ENCODE measurements around the gene PLXNA4. TPM values are rescaled to one million over a fixed set of nuclear protein-coding genes. Genes with fewer than 3 reads are reported as not detected.

PLXNA4 gene
- total RNA-seq, 1 donor from 2014 or later, result 2.1 TPM

DNA sequence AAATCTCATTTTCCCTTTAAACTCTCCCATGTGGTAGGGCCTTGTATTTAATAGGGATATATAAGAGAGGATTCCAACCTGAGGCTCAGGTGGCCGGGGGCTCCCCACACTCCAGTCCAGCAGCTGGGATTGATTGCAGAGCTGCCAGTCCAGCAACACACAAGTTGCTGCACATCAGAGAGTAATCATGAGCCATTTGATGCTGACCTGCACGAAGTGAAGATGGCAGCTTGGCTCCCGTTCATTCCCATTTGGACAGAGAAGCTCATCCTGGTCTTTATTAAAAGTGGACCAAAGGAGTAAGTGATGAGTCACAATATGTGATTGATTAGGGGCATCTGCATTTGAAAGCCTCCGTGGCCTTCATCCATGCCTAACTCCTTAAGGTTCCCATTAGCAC lies 202.4 kb downstream of the PLXNA4 start:
- Histone ChIP-seq H3K36me3 (ENCODE audit: control insufficient read depth in 3 of 3, insufficient read depth in 3 of 3, low read length in 3 of 3) (no peaks in the 10 kb centered on the region), H3K9me3 (ENCODE audit: control insufficient read depth in 3 of 3, low read length in 3 of 3) (no peaks in the 10 kb centered on the region), H3K4me1 (ENCODE audit: control insufficient read depth in 3 of 3, insufficient read depth in 3 of 3, low read length in 3 of 3) (no peaks in the 10 kb centered on the region), H3K9ac (ENCODE audit: low read depth in 1 of 3, low read length in 3 of 3) (no peak overlapping the region), H3K27ac (ENCODE audit: low read depth, low read length) (no peak overlapping the region), H3K27me3 (ENCODE audit: control insufficient read depth in 3 of 3, insufficient read depth in 3 of 3, low read length in 3 of 3) (peaks cover 0 to 5% (median 3%) of the 10 kb centered on the region in 3 donors), H3K4me3 (ENCODE audit: low read length in 3 of 3) (no peak overlapping the region)

DNA sequence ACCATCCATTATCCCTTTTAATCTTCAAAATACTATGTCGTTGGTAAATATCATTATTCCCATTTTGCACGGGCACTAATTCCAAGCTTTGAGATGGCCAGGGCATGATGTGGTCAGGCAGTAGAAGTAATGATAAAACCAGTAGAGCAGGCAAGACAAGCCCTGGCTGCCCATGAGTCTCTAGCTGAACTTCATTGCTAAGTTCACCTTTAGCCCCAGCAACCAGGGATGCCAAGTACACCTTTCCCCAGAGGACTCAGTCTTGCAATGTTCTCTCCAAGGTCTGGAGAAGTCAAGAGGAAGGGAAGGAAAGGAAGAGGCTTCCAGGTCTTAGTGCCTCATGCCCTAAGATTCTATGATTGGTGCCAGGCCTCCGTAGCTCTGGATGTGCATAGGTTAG lies 203.2 kb downstream of the PLXNA4 start:
- Histone ChIP-seq H3K27me3 (ENCODE audit: control insufficient read depth in 3 of 3, insufficient read depth in 3 of 3, low read length in 3 of 3) (peaks cover 0 to 11% (median 6%) of the 10 kb centered on the region in 3 donors), H3K36me3 (ENCODE audit: control insufficient read depth in 3 of 3, insufficient read depth in 3 of 3, low read length in 3 of 3) (no peaks in the 10 kb centered on the region), H3K9me3 (ENCODE audit: control insufficient read depth in 3 of 3, low read length in 3 of 3) (no peaks in the 10 kb centered on the region), H3K27ac (ENCODE audit: low read depth, low read length) (no peak overlapping the region), H3K4me1 (ENCODE audit: control insufficient read depth in 3 of 3, insufficient read depth in 3 of 3, low read length in 3 of 3) (no peaks in the 10 kb centered on the region), H3K9ac (ENCODE audit: low read depth in 1 of 3, low read length in 3 of 3) (no peak overlapping the region), H3K4me3 (ENCODE audit: low read length in 3 of 3) (no peak overlapping the region)

DNA sequence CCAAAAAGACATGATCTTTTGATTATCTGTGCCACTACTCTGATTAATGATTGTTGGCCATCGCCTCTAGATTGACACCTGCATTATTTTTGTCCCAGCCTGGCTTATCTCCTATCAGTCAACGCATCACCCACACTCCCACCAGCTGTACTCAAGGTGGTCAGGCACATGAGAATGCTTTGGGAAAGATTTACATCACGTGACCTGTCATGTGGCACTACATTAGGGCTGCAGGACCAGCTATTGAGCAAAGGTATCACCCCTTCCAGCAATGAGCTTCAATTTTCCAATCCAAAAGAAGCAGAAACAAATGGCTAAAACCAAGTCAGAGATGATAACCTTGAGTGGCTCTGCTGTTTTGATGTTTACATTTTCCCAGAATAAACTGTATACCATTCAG lies 204.3 kb downstream of the PLXNA4 start:
- no peaks in the 10 kb centered on the region for H3K4me1 ChIP-seq (ENCODE audit: control insufficient read depth in 3 of 3, insufficient read depth in 3 of 3, low read length in 3 of 3)
- no peak overlapping the region for H3K9ac ChIP-seq (ENCODE audit: low read depth in 1 of 3, low read length in 3 of 3)
- no peaks in the 10 kb centered on the region for H3K36me3 ChIP-seq (ENCODE audit: control insufficient read depth in 3 of 3, insufficient read depth in 3 of 3, low read length in 3 of 3)
- no peak overlapping the region for H3K4me3 ChIP-seq (ENCODE audit: low read length in 3 of 3)
- H3K27me3 ChIP-seq (ENCODE audit: control insufficient read depth in 3 of 3, insufficient read depth in 3 of 3, low read length in 3 of 3), result peaks cover 0 to 11% (median 9%) of the 10 kb centered on the region in 3 donors
- no peak overlapping the region for H3K27ac ChIP-seq (ENCODE audit: low read depth, low read length)
- H3K9me3 ChIP-seq (ENCODE audit: control insufficient read depth in 3 of 3, low read length in 3 of 3), result no peaks in the 10 kb centered on the region

DNA sequence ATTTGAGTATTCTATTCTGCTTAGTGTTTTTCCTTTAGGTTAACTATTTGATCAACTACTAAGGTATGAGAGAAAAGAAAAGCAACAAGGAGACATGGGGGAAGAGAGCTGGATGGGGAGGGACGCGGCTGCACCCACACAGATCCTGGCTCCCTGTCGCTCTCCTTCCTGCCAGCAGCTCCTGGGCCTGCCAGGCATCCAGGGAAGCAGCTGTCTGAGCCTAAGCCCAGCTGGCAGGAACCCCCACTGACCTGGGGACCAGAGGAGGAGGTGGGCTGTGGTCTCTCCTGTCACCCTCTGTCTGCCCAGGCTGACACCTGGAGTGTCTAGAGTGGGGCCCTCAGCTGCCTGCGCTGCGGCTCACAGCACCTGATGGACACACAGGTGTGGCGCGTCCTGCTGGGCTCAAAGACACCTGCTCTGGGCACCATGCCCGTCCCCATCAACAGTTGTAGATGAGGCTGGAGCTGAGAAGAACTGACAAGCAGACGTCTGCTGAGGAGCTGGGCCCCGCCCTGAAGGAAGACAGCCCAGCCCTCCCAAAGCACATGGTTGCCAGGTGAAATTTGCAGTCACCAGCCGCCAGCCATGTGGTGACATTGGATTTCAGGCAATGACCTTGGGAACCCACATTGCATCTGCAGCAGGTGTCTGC lies 207.9 kb downstream of the PLXNA4 start:
- Histone ChIP-seq H3K36me3 (ENCODE audit: control insufficient read depth in 3 of 3, insufficient read depth in 3 of 3, low read length in 3 of 3) (no peaks in the 10 kb centered on the region), H3K4me3 (ENCODE audit: low read length in 3 of 3) (no peak overlapping the region), H3K9ac (ENCODE audit: low read depth in 1 of 3, low read length in 3 of 3) (peak overlapping the region in 1 of 3 donors; percentile 10), H3K27ac (ENCODE audit: low read depth, low read length) (no peak overlapping the region), H3K9me3 (ENCODE audit: control insufficient read depth in 3 of 3, low read length in 3 of 3) (no peaks in the 10 kb centered on the region), H3K4me1 (ENCODE audit: control insufficient read depth in 3 of 3, insufficient read depth in 3 of 3, low read length in 3 of 3) (no peaks in the 10 kb centered on the region), H3K27me3 (ENCODE audit: control insufficient read depth in 3 of 3, insufficient read depth in 3 of 3, low read length in 3 of 3) (peaks cover 0 to 20% (median 9%) of the 10 kb centered on the region in 3 donors)

- Histone ChIP-seq H3K27ac (ENCODE audit: low read depth, low read length) (no peak overlapping the region), H3K4me3 (ENCODE audit: low read length in 3 of 3) (no peak overlapping the region), H3K4me1 (ENCODE audit: control insufficient read depth in 3 of 3, insufficient read depth in 3 of 3, low read length in 3 of 3) (no peaks in the 10 kb centered on the region), H3K9me3 (ENCODE audit: control insufficient read depth in 3 of 3, low read length in 3 of 3) (no peaks in the 10 kb centered on the region), H3K9ac (ENCODE audit: low read depth in 1 of 3, low read length in 3 of 3) (no peak overlapping the region), H3K36me3 (ENCODE audit: control insufficient read depth in 3 of 3, insufficient read depth in 3 of 3, low read length in 3 of 3) (no peaks in the 10 kb centered on the region), H3K27me3 (ENCODE audit: control insufficient read depth in 3 of 3, insufficient read depth in 3 of 3, low read length in 3 of 3) (peaks cover 0 to 20% (median 9%) of the 10 kb centered on the region in 3 donors)
These were observed 208.5 kb downstream of the PLXNA4 start for GRCh38 chr7:132367795-132368194.

DNA sequence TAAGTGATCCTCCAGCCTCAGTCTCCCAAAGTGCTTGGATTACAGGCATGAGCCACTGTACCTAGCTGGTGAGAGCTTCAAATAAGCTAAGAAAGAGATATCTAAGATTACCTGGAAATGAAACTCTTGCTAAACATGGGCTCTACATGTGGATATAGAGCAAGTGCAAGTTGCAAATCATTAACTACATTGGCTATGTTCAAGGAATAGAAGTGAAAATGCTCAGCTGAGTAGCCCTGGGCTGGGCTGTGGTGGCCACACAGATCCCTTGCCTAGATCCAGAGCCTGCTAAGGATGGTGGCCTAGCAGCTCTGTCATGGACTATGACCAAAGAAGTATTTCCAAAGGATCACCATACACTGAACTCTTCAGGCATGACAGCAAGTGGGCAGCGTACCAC lies 209.3 kb downstream of the PLXNA4 start:
- H3K9me3 ChIP-seq (ENCODE audit: control insufficient read depth in 3 of 3, low read length in 3 of 3), result no peaks in the 10 kb centered on the region
- H3K9ac ChIP-seq (ENCODE audit: low read depth in 1 of 3, low read length in 3 of 3), result no peak overlapping the region
- no peaks in the 10 kb centered on the region for H3K4me1 ChIP-seq (ENCODE audit: control insufficient read depth in 3 of 3, insufficient read depth in 3 of 3, low read length in 3 of 3)
- no peak overlapping the region for H3K27ac ChIP-seq (ENCODE audit: low read depth, low read length)
- no peaks in the 10 kb centered on the region for H3K36me3 ChIP-seq (ENCODE audit: control insufficient read depth in 3 of 3, insufficient read depth in 3 of 3, low read length in 3 of 3)
- peaks cover 0 to 20% (median 9%) of the 10 kb centered on the region in 3 donors for H3K27me3 ChIP-seq (ENCODE audit: control insufficient read depth in 3 of 3, insufficient read depth in 3 of 3, low read length in 3 of 3)
- H3K4me3 ChIP-seq (ENCODE audit: low read length in 3 of 3), result no peak overlapping the region

GRCh38 chr7:132364226-132364625 lies 212.0 kb downstream of the PLXNA4 start:
- H3K4me3 ChIP-seq (ENCODE audit: low read length in 3 of 3), result no peak overlapping the region
- no peaks in the 10 kb centered on the region for H3K36me3 ChIP-seq (ENCODE audit: control insufficient read depth in 3 of 3, insufficient read depth in 3 of 3, low read length in 3 of 3)
- no peak overlapping the region for H3K9ac ChIP-seq (ENCODE audit: low read depth in 1 of 3, low read length in 3 of 3)
- no peaks in the 10 kb centered on the region for H3K9me3 ChIP-seq (ENCODE audit: control insufficient read depth in 3 of 3, low read length in 3 of 3)
- H3K27me3 ChIP-seq (ENCODE audit: control insufficient read depth in 3 of 3, insufficient read depth in 3 of 3, low read length in 3 of 3), result peaks cover 0 to 19% (median 6%) of the 10 kb centered on the region in 3 donors
- H3K27ac ChIP-seq (ENCODE audit: low read depth, low read length), result no peak overlapping the region
- H3K4me1 ChIP-seq (ENCODE audit: control insufficient read depth in 3 of 3, insufficient read depth in 3 of 3, low read length in 3 of 3), result no peaks in the 10 kb centered on the region

DNA sequence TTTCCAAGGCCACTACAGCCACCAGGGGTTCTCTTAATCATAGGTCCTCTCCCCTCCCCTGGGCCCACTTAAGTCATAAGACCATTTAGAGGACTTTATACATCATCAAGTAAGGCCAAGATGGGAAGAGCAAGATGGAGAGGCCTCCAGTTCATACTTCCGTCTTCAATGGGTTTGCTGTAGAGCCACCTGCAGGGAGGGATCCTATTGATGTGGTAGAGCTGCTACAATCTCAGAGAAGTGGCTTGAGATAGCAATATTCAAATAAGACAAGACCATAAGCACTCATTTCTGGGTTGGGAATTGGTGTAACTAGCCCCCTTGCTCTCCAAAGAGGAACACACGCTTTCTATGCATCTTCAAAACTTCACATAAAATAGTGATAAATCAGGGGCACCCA lies 214.2 kb downstream of the PLXNA4 start:
- H3K27ac ChIP-seq (ENCODE audit: low read depth, low read length), result no peak overlapping the region
- H3K4me1 ChIP-seq (ENCODE audit: control insufficient read depth in 3 of 3, insufficient read depth in 3 of 3, low read length in 3 of 3), result no peaks in the 10 kb centered on the region
- H3K9ac ChIP-seq (ENCODE audit: low read depth in 1 of 3, low read length in 3 of 3), result no peak overlapping the region
- no peaks in the 10 kb centered on the region for H3K36me3 ChIP-seq (ENCODE audit: control insufficient read depth in 3 of 3, insufficient read depth in 3 of 3, low read length in 3 of 3)
- no peaks in the 10 kb centered on the region for H3K9me3 ChIP-seq (ENCODE audit: control insufficient read depth in 3 of 3, low read length in 3 of 3)
- H3K4me3 ChIP-seq (ENCODE audit: low read length in 3 of 3), result no peak overlapping the region
- H3K27me3 ChIP-seq (ENCODE audit: control insufficient read depth in 3 of 3, insufficient read depth in 3 of 3, low read length in 3 of 3), result peaks cover 0 to 13% (median 0%) of the 10 kb centered on the region in 3 donors

- peaks cover 0 to 14% (median 0%) of the 10 kb centered on the region in 3 donors for H3K27me3 ChIP-seq (ENCODE audit: control insufficient read depth in 3 of 3, insufficient read depth in 3 of 3, low read length in 3 of 3)
- H3K9me3 ChIP-seq (ENCODE audit: control insufficient read depth in 3 of 3, low read length in 3 of 3), result no peaks in the 10 kb centered on the region
- H3K36me3 ChIP-seq (ENCODE audit: control insufficient read depth in 3 of 3, insufficient read depth in 3 of 3, low read length in 3 of 3), result no peaks in the 10 kb centered on the region
- no peak overlapping the region for H3K9ac ChIP-seq (ENCODE audit: low read depth in 1 of 3, low read length in 3 of 3)
- H3K4me1 ChIP-seq (ENCODE audit: control insufficient read depth in 3 of 3, insufficient read depth in 3 of 3, low read length in 3 of 3), result no peaks in the 10 kb centered on the region
- H3K4me3 ChIP-seq (ENCODE audit: low read length in 3 of 3), result no peak overlapping the region
- no peak overlapping the region for H3K27ac ChIP-seq (ENCODE audit: low read depth, low read length)
These were observed 215.1 kb downstream of the PLXNA4 start for GRCh38 chr7:132361146-132361545.

- Histone ChIP-seq H3K27me3 (ENCODE audit: control insufficient read depth in 3 of 3, insufficient read depth in 3 of 3, low read length in 3 of 3) (peaks cover 0 to 9% (median 0%) of the 10 kb centered on the region in 3 donors), H3K27ac (ENCODE audit: low read depth, low read length) (no peak overlapping the region), H3K4me3 (ENCODE audit: low read length in 3 of 3) (no peak overlapping the region), H3K9ac (ENCODE audit: low read depth in 1 of 3, low read length in 3 of 3) (no peak overlapping the region), H3K4me1 (ENCODE audit: control insufficient read depth in 3 of 3, insufficient read depth in 3 of 3, low read length in 3 of 3) (no peaks in the 10 kb centered on the region), H3K9me3 (ENCODE audit: control insufficient read depth in 3 of 3, low read length in 3 of 3) (no peaks in the 10 kb centered on the region), H3K36me3 (ENCODE audit: control insufficient read depth in 3 of 3, insufficient read depth in 3 of 3, low read length in 3 of 3) (no peaks in the 10 kb centered on the region)
These were observed 216.5 kb downstream of the PLXNA4 start for GRCh38 chr7:132359743-132360142.

Measured in skeletal muscle tissue (tissue), 4 donors.